Parathyroid adenoma (tissue), 2 donors: ENCODE data around the gene PRICKLE2.

ENCODE experiments used
- H2AFZ ChIP-seq: fragments of 300-600 bp; sonication (generic); one replicate; pipeline ENCODE4 v1.7.0; 2017; ENCODE audit warnings: antibody characterized with exemption, mild to moderate bottlenecking
- H3K27ac ChIP-seq: fragments of 300-600 bp; sonication (generic); one replicate; pipeline ENCODE4 v1.7.0; 2017
- H3K27me3 ChIP-seq: fragments of 300-600 bp; sonication (generic); one replicate; pipeline ENCODE4 v1.7.0; 2017; ENCODE audit warnings: low read length; ENCODE audit not compliant: control insufficient read depth, insufficient read depth
- H3K36me3 ChIP-seq: fragments of 300-600 bp; sonication (generic); one replicate; pipeline ENCODE4 v1.7.0; 2017; ENCODE audit warnings: low read length; ENCODE audit not compliant: control insufficient read depth, insufficient read depth
- H3K4me1 ChIP-seq: fragments of 300-600 bp; sonication (generic); one replicate; pipeline ENCODE4 v1.7.0; 2017; ENCODE audit warnings: control low read depth
- H3K4me2 ChIP-seq: fragments of 300-600 bp; sonication (generic); one replicate; pipeline ENCODE4 v1.7.0; 2017; ENCODE audit warnings: low read length
- H3K4me3 ChIP-seq: fragments of 300-600 bp; sonication (generic); one replicate; pipeline ENCODE4 v1.7.0; 2017; ENCODE audit warnings: low read depth, low read length
- H3K79me2 ChIP-seq: fragments of 300-600 bp; sonication (generic); one replicate; pipeline ENCODE4 v1.7.0; 2017; ENCODE audit warnings: control low read depth
- H3K9ac ChIP-seq: fragments of 300-600 bp; sonication (generic); one replicate; pipeline ENCODE4 v1.7.0; 2017; ENCODE audit warnings: mild to moderate bottlenecking
- H3K9me3 ChIP-seq: fragments of 300-600 bp; sonication (generic); one replicate; pipeline ENCODE4 v1.7.0; 2017; ENCODE audit warnings: low read length; ENCODE audit not compliant: control insufficient read depth
- TF ChIP-seq, protein P1 (sequence below): fragments of 300-600 bp; sonication (generic); IDR thresholded peaks from one replicate; pipeline ENCODE4 v1.7.0; 2017; ENCODE audit warnings: antibody characterized with exemption, mild to moderate bottlenecking
- donor health status: primary hyperparathyroidism.

The PRICKLE2 gene

DNA sequence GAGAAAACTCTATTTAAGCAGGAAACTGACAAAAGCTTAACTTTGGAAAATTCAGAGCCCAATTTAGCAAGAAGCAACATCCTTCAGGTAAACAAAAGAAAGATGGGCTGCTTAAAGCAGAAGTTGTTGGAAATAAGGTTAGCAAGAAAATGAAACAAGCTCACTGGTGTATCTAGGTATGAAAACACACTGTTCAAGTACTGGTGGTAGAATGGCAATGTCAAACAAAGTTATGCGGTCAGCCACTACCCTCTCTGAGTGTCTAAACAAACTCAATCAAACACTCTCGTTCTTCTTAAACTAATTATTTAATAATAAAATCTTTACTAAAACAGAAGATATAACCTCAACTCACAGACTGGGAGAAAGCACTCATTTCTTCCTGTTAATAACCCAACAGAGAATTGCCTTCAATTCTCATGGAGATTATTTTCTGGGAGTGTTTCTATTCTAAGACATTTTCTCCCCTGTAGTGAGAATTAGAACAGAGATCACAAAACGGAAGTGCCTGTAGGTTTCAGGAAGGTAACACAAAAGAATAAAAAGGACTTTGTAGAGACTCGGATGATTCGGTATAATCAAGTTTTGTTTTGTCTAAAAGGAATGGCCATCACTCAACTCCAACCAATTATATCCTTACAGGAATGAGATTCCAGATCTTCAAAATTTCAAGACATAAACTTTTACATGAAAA lies 28.9 kb downstream of the PRICKLE2 start:
- Histone ChIP-seq H3K9me3 (no peaks in the 10 kb centered on the region), H3K4me2 (no peak overlapping the region), H3K27me3 (no peaks in the 10 kb centered on the region), H2AFZ (no peak overlapping the region), H3K27ac (no peak overlapping the region), H3K36me3 (no peaks in the 10 kb centered on the region), H3K4me1 (no peaks in the 10 kb centered on the region), H3K4me3 (no peak overlapping the region), H3K9ac (no peak overlapping the region), H3K79me2 (no peaks in the 10 kb centered on the region)
- TF ChIP-seq, protein P1, sequence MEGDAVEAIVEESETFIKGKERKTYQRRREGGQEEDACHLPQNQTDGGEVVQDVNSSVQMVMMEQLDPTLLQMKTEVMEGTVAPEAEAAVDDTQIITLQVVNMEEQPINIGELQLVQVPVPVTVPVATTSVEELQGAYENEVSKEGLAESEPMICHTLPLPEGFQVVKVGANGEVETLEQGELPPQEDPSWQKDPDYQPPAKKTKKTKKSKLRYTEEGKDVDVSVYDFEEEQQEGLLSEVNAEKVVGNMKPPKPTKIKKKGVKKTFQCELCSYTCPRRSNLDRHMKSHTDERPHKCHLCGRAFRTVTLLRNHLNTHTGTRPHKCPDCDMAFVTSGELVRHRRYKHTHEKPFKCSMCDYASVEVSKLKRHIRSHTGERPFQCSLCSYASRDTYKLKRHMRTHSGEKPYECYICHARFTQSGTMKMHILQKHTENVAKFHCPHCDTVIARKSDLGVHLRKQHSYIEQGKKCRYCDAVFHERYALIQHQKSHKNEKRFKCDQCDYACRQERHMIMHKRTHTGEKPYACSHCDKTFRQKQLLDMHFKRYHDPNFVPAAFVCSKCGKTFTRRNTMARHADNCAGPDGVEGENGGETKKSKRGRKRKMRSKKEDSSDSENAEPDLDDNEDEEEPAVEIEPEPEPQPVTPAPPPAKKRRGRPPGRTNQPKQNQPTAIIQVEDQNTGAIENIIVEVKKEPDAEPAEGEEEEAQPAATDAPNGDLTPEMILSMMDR = no peak

DNA sequence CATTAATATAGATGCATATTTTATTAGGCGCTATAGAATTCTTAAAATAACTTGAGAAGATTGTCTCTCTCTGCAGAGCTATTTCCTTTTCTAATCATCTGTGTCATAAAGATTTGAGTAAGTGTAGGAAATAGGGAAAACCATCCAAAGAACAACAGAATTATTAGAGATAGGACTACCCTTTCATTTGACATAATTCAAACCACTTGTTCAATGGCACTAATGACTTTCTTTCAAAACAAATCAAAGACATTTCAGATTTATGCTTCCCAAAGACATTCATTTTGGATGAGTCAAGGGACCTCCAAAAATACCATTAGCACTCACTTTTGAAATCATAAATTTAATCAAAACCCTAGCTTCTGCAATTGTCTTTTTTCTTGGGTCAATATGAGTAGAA lies 29.5 kb downstream of the PRICKLE2 start:
- Histone ChIP-seq H3K4me1 (no peaks in the 10 kb centered on the region), H3K27ac (no peak overlapping the region)
- TF ChIP-seq, protein P1 = no peak

DNA sequence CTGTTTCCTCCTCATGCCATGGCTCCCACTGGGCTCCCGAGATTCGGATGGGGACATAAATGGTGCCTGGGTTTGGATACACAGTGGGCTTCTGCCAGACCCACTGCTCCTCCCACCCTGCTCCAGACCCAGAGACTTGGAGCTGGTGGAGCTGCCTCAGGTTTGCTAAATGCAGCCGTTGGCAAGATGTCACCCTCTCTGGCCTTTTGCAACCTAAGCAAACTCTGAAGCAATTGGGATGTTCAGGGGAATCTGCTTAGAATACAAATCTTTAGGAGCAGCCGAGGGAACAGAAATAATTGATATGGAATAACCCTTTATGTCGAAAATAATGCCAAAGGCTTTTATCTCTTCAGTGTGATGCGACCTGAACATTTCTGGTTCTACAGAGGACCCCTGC lies 33.4 kb downstream of the PRICKLE2 start:
- H3K36me3 ChIP-seq = no peaks in the 10 kb centered on the region
- H3K27me3 ChIP-seq = no peaks in the 10 kb centered on the region
- no peaks in the 10 kb centered on the region for H3K79me2 ChIP-seq
- H3K27ac ChIP-seq = no peak overlapping the region
- TF ChIP-seq, protein P1 = no peak
- H3K4me1 ChIP-seq = peaks cover 9% of the 10 kb centered on the region
- no peak overlapping the region for H3K4me3 ChIP-seq
- H3K9me3 ChIP-seq = no peaks in the 10 kb centered on the region
- H3K9ac ChIP-seq = no peak overlapping the region
- no peak overlapping the region for H2AFZ ChIP-seq
- H3K4me2 ChIP-seq = no peak overlapping the region

More for the DNA sequence above, 29.5 kb downstream of the PRICKLE2 start:
- Histone ChIP-seq H3K4me3 (no peak overlapping the region), H2AFZ (no peak overlapping the region), H3K36me3 (no peaks in the 10 kb centered on the region), H3K4me2 (no peak overlapping the region), H3K79me2 (no peaks in the 10 kb centered on the region), H3K9ac (no peak overlapping the region), H3K27me3 (no peaks in the 10 kb centered on the region), H3K9me3 (no peaks in the 10 kb centered on the region)

DNA sequence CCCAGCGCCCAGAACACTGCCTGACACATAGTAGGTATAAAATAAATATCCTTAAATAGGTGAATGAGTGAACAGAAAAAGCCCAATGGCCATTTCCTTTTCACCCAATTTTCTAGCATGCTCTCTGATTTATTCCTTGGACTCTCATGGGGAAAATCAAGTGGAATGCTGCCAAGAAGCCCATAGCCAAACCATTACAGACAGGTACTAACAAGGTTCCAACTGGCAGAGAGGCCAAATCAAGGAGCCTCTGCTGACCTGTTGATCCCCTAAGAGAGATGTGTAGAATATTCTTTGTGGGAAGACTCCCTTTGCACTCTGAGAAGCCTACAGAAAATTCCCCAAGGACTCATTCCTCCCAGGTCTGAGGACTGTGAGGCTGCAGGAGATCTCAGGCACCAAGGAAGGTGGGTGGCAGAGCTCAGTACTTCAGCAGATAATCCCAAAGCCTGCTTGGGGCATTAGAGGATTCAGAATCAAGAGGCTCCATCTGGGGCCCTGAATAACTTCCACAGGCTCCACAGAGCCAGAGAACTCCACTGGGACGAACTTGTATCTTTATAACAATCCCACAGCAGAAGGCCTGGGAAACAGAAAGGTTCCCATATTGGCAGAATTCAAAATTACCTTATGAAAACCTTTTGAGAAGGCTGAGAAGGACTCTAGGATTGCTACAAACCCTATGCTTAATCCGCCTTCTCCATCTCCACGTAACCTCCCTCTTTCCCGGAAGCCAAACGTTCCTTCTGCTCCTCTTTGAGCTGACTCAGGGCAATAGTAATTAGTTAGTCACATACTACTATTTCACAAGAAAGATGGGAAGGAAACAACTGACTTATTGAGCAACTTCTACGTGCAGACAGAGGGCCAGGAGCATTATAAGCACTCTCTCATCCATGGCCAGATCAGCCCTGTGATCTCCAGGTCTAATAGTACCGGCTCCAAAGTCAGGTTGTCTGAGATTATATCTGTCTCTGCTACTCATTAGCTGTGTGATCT lies 34.5 kb downstream of the PRICKLE2 start:
- TF ChIP-seq, protein P1 = no peak
- Histone ChIP-seq H3K4me3 (no peak overlapping the region), H3K4me1 (peaks cover 12% of the 10 kb centered on the region), H3K36me3 (no peaks in the 10 kb centered on the region), H3K9me3 (no peaks in the 10 kb centered on the region), H2AFZ (no peak overlapping the region), H3K9ac (no peak overlapping the region), H3K27me3 (no peaks in the 10 kb centered on the region), H3K27ac (no peak overlapping the region), H3K4me2 (no peak overlapping the region), H3K79me2 (no peaks in the 10 kb centered on the region)
